Prostate gland (tissue), 2 donors: ENCODE results near the gene CDH22.

Experiments used
- CTCF ChIP-seq, 4 experiments: fragments of 200-600 bp in 2 of 4; fragments of 450-650 bp in 2 of 4; sonication (generic) in 2 of 4; IDR thresholded peaks; 1 replicate in 3 of 4; 2 replicates in 1 of 4; pipeline ENCODE4 v1.5.1; 2016 to 2019; ENCODE audit warnings: antibody characterized with exemption in 4 of 4, mild to moderate bottlenecking in 2 of 4, moderate library complexity in 2 of 4
- POLR2A ChIP-seq: fragments of 450-650 bp; IDR thresholded peaks from one replicate; pipeline ENCODE4 v1.6.1; 2016; ENCODE audit warnings: antibody characterized with exemption, mild to moderate bottlenecking
- POLR2AphosphoS5 ChIP-seq: sonication (generic); formaldehyde crosslinking; IDR thresholded peaks from one replicate; pipeline ENCODE4 v1.6.1; 2017; ENCODE audit warnings: antibody characterized with exemption

- TF ChIP-seq POLR2A, result no peak
- no peak for TF ChIP-seq CTCF (IDR thresholded peaks at IDR 0.05)
- TF ChIP-seq POLR2AphosphoS5, result no peak
Observed at GRCh38 chr20:46200582-46201570, 107.4 kb downstream of the CDH22 start.
